HCT116 (cell line): ENCODE data around the gene KIF26A. TPM values are rescaled to one million over a fixed set of nuclear protein-coding genes. Genes with fewer than 3 reads are reported as not detected.

Experiments
- ATAC-seq: fragments of 200-7000 bp; cut with Tn5 transposase; 2 replicates; pipeline ENCODE4 v1.9.1; 2020; ENCODE audit warnings: mild to moderate bottlenecking, moderate library complexity
- BruUV-seq: library from RNA; stranded (reverse); fragments of 400-500 nt; replicated peaks from 2 replicates; lab custom pipeline; 2021; lab: Mats Ljungman, UMichigan
- CTCF ChIA-PET: fragments of 300-600 bp; sonication (Branson Sonifier 250); formaldehyde crosslinking; loops from one replicate; lab custom pipeline; 2021; ENCODE audit warnings: antibody characterized with exemption; lab: Charles Lee
- POLR2A ChIA-PET: fragments of 300-600, 350-600 bp; sonication (Branson Sonifier 250); formaldehyde crosslinking; loops from one replicate; lab custom pipeline; 2021; ENCODE audit warnings: antibody characterized with exemption; lab: Charles Lee
- RAD21 ChIA-PET, 2 experiments: fragments of 300-600 bp; sonication (Branson Sonifier 250); formaldehyde crosslinking; loops; one replicate each; lab custom pipeline; 2023; ENCODE audit warnings: low total read pairs in 2 of 2; ENCODE audit not compliant: uncharacterized antibody in 2 of 2, unreplicated experiment in 2 of 2, low non-redundant PET in 1 of 2; lab: Charles Lee
- DNase-seq: peaks from one replicate; pipeline ENCODE4 v3.0.0-alpha.2; 2010; ENCODE audit warnings: low read depth, low spot score
- H2AFZ ChIP-seq: fragments of 200-600 bp; shearing (Covaris generic), sonication (generic); 2 replicates; pipeline ENCODE4 v1.6.1; 2017; ENCODE audit warnings: low read depth, mixed run types, mixed read lengths, antibody characterized with exemption, low read length; ENCODE audit not compliant: poor library complexity, severe bottlenecking
- H3K27ac ChIP-seq: 2 replicates; pipeline ENCODE4 v1.5.1; 2012; ENCODE audit warnings: low read depth, low read length
- H3K27me3 ChIP-seq: fragments of 200-600 bp; sonication (generic); 2 replicates; pipeline ENCODE4 v1.6.1; 2016; ENCODE audit warnings: mixed run types, low read length, mixed read lengths; ENCODE audit not compliant: insufficient read depth
- H3K36me3 ChIP-seq, 2 experiments: fragments of 200-500 bp in 1 of 2; fragments of 200-600 bp in 1 of 2; sonication (Bioruptor generic) in 1 of 2; sonication (generic) in 1 of 2; 2 replicates each; pipeline versions ENCODE4 v1.5.1 to v1.6.1; 2014 to 2016; ENCODE audit warnings: low read length in 2 of 2, inconsistent platforms in 1 of 2, mixed read lengths in 1 of 2, mixed run types in 1 of 2; ENCODE audit not compliant: insufficient read depth in 2 of 2, control insufficient read depth in 1 of 2
- H3K4me1 ChIP-seq, 2 experiments: fragments of 200-600 bp in 1 of 2; sonication (generic) in 1 of 2; 2 replicates each; pipeline versions ENCODE4 v1.5.1 to v1.6.1; 2012 to 2017; ENCODE audit warnings: low read length in 2 of 2, inconsistent platforms in 1 of 2, mild to moderate bottlenecking in 1 of 2, mixed read lengths in 1 of 2, mixed run types in 1 of 2, moderate library complexity in 1 of 2; ENCODE audit not compliant: insufficient read depth in 2 of 2, control insufficient read depth in 1 of 2
- H3K4me2 ChIP-seq: fragments of 200-600 bp; sonication (generic); 2 replicates; pipeline ENCODE4 v1.6.1; 2017; ENCODE audit warnings: mixed run types, low read length, mixed read lengths
- H3K4me3 ChIP-seq, 2 experiments: fragments of 200-600 bp in 1 of 2; sonication (generic) in 1 of 2; replicated peaks in 1 of 2; 2 replicates each; pipeline ENCODE4 v1.5.1; 2011 to 2016; ENCODE audit warnings: low read length in 2 of 2, control low read depth in 1 of 2, low read depth in 1 of 2, mild to moderate bottlenecking in 1 of 2, mixed read lengths in 1 of 2, mixed run types in 1 of 2
- H3K79me2 ChIP-seq: fragments of 200-600 bp; sonication (generic); 2 replicates; pipeline ENCODE4 v1.6.1; 2017; ENCODE audit warnings: mild to moderate bottlenecking, mixed run types, low read length, moderate library complexity, mixed read lengths; ENCODE audit not compliant: insufficient read depth
- H3K9ac ChIP-seq: fragments of 200-600 bp; sonication (generic); 2 replicates; pipeline ENCODE4 v1.6.1; 2016; ENCODE audit warnings: low read length, mixed read lengths
- H3K9me2 ChIP-seq: fragments of 200-600 bp; sonication (generic), shearing (Covaris generic); 2 replicates; pipeline ENCODE4 v1.6.1; 2017; ENCODE audit warnings: mixed run types, mild to moderate bottlenecking, moderate library complexity; ENCODE audit not compliant: insufficient read depth
- H3K9me3 ChIP-seq, 2 experiments: fragments of 200-500 bp in 1 of 2; fragments of 200-600 bp in 1 of 2; sonication (Bioruptor generic) in 1 of 2; sonication (generic) in 1 of 2; 2 replicates each; pipeline ENCODE4 v1.6.1; 2014 to 2017; ENCODE audit warnings: low read length in 2 of 2, mixed read lengths in 2 of 2, inconsistent platforms in 1 of 2, low read depth in 1 of 2, mild to moderate bottlenecking in 1 of 2, mixed run types in 1 of 2, moderate library complexity in 1 of 2; ENCODE audit not compliant: control insufficient read depth in 1 of 2, insufficient read depth in 1 of 2
- H4K20me1 ChIP-seq: fragments of 200-600 bp; sonication (generic), shearing (Covaris generic); 2 replicates; pipeline ENCODE4 v1.6.1; 2017; ENCODE audit warnings: mixed run types, mild to moderate bottlenecking, moderate library complexity; ENCODE audit not compliant: insufficient read depth
- ELF1 ChIP-seq: IDR thresholded peaks from 2 replicates; pipeline ENCODE4 v1.6.1; 2012; ENCODE audit warnings: low read depth, borderline replicate concordance
- EZH2phosphoT487 ChIP-seq: fragments of 200-600 bp; IDR thresholded peaks from 2 replicates; pipeline ENCODE4 v1.6.1; 2018; ENCODE audit warnings: antibody characterized with exemption, borderline replicate concordance
- JUND ChIP-seq: IDR thresholded peaks from 2 replicates; pipeline ENCODE4 v1.6.1; 2012
- SIN3A ChIP-seq: IDR thresholded peaks from 2 replicates; pipeline ENCODE4 v1.6.1; 2012; ENCODE audit warnings: low read depth
- TCF7L2 ChIP-seq: IDR thresholded peaks from 2 replicates; pipeline ENCODE4 v1.7.0; 2011; ENCODE audit warnings: borderline replicate concordance, inconsistent platforms; ENCODE audit not compliant: insufficient read depth, insufficient read length; ENCODE audit errors: extremely low read depth
- YY1 ChIP-seq: IDR thresholded peaks from 2 replicates; pipeline ENCODE4 v1.6.1; 2011; ENCODE audit warnings: low read length, low read depth, moderate library complexity, mild to moderate bottlenecking; ENCODE audit not compliant: insufficient replicate concordance; ENCODE audit errors: extremely low read depth
- ZFX ChIP-seq: fragments of 450-650 bp; IDR thresholded peaks from 2 replicates; pipeline ENCODE4 v1.6.1; 2017
- intact Hi-C: fragments of 100-400 bp; cut with micrococcal nuclease; formaldehyde crosslinking; loops from 2 replicates; pipeline ENCODE4 v1.10.0; 2022
- total RNA-seq: library from RNA; stranded (reverse); gene quantifications from one replicate; pipeline ENCODE4 v1.2.1, GENCODE V29; 2021; ENCODE audit not compliant: unreplicated experiment
- TF ChIP-seq, protein P1 (sequence below): IDR thresholded peaks from 2 replicates; pipeline ENCODE4 v1.6.1; 2011; ENCODE audit warnings: mild to moderate bottlenecking, low read length, moderate library complexity; ENCODE audit not compliant: insufficient replicate concordance; ENCODE audit errors: extremely low read depth
- TF ChIP-seq, protein P2 (sequence below): IDR thresholded peaks from 2 replicates; pipeline ENCODE4 v1.6.1; 2012
- TF ChIP-seq, protein P3 (sequence below), 3 experiments: fragments of 200-600 bp in 1 of 3; sonication (generic) in 1 of 3; IDR thresholded peaks in 2 of 3; conservative IDR thresholded peaks in 1 of 3; 2 replicates each; pipeline ENCODE4 v1.5.1; 2012 to 2017; ENCODE audit warnings: low read depth in 2 of 3, low read length in 2 of 3, antibody characterized with exemption in 1 of 3, borderline replicate concordance in 1 of 3, control low read depth in 1 of 3, mild to moderate bottlenecking in 1 of 3, mixed read lengths in 1 of 3, mixed run types in 1 of 3, moderate library complexity in 1 of 3; ENCODE audit not compliant: insufficient read depth in 1 of 3
- TF ChIP-seq, protein P4 (sequence below): IDR thresholded peaks from 2 replicates; pipeline ENCODE4 v1.6.1; 2012; ENCODE audit warnings: low read depth

KIF26A gene
- total RNA-seq, 1 experiment from 2014 or later: 10.2 TPM

DNA sequence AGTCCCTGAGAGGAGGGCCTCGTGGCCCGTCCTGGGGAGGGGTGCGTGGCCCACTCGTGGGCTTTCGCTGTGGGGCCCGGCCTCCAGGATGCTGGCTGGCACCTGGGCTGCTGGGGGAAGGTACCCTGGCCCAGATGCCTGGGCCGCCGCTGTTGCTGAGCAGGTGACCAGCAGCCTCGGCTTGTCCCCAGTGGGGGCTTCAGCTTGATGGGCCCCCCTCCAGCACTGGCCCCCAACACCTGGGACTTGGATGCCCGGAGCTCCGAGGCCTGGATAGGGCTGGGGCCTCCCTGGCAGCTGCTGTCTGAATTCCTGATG is 10.8 kb downstream of the KIF26A start:
- H3K27me3 ChIP-seq: no peaks in the 10 kb centered on the region
- RAD21 ChIA-PET: no interaction called here
- BruUV-seq: no TSS peak
- peaks cover 25% of the 10 kb centered on the region; the same call in 1 of the 2 replicates for H3K79me2 ChIP-seq
- intact Hi-C loops: no loop called here
- ATAC-seq (no peak), DNase-seq (no peak)
- H3K9me2 ChIP-seq: no peaks in the 10 kb centered on the region
- POLR2A ChIA-PET: no interaction called here
- TF ChIP-seq TCF7L2 (no peak), ELF1 (no peak), YY1 (no peak), EZH2phosphoT487 (no peak), ZFX (no peak), JUND (no peak), SIN3A (no peak)
- TF ChIP-seq, protein P1, sequence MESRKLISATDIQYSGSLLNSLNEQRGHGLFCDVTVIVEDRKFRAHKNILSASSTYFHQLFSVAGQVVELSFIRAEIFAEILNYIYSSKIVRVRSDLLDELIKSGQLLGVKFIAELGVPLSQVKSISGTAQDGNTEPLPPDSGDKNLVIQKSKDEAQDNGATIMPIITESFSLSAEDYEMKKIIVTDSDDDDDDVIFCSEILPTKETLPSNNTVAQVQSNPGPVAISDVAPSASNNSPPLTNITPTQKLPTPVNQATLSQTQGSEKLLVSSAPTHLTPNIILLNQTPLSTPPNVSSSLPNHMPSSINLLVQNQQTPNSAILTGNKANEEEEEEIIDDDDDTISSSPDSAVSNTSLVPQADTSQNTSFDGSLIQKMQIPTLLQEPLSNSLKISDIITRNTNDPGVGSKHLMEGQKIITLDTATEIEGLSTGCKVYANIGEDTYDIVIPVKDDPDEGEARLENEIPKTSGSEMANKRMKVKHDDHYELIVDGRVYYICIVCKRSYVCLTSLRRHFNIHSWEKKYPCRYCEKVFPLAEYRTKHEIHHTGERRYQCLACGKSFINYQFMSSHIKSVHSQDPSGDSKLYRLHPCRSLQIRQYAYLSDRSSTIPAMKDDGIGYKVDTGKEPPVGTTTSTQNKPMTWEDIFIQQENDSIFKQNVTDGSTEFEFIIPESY: no peak
- TF ChIP-seq, protein P2, sequence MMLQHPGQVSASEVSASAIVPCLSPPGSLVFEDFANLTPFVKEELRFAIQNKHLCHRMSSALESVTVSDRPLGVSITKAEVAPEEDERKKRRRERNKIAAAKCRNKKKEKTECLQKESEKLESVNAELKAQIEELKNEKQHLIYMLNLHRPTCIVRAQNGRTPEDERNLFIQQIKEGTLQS: no peak
- TF ChIP-seq, protein P3, sequence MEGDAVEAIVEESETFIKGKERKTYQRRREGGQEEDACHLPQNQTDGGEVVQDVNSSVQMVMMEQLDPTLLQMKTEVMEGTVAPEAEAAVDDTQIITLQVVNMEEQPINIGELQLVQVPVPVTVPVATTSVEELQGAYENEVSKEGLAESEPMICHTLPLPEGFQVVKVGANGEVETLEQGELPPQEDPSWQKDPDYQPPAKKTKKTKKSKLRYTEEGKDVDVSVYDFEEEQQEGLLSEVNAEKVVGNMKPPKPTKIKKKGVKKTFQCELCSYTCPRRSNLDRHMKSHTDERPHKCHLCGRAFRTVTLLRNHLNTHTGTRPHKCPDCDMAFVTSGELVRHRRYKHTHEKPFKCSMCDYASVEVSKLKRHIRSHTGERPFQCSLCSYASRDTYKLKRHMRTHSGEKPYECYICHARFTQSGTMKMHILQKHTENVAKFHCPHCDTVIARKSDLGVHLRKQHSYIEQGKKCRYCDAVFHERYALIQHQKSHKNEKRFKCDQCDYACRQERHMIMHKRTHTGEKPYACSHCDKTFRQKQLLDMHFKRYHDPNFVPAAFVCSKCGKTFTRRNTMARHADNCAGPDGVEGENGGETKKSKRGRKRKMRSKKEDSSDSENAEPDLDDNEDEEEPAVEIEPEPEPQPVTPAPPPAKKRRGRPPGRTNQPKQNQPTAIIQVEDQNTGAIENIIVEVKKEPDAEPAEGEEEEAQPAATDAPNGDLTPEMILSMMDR (IDR thresholded peaks at IDR 0.05 in 2 of 3, conservative IDR thresholded peaks at IDR 0.05 in 1 of 3; ENCODE audit: borderline replicate concordance in 1 of 3, insufficient read depth in 1 of 3, low read depth in 2 of 3, low read length in 2 of 3): no peak
- TF ChIP-seq, protein P4, sequence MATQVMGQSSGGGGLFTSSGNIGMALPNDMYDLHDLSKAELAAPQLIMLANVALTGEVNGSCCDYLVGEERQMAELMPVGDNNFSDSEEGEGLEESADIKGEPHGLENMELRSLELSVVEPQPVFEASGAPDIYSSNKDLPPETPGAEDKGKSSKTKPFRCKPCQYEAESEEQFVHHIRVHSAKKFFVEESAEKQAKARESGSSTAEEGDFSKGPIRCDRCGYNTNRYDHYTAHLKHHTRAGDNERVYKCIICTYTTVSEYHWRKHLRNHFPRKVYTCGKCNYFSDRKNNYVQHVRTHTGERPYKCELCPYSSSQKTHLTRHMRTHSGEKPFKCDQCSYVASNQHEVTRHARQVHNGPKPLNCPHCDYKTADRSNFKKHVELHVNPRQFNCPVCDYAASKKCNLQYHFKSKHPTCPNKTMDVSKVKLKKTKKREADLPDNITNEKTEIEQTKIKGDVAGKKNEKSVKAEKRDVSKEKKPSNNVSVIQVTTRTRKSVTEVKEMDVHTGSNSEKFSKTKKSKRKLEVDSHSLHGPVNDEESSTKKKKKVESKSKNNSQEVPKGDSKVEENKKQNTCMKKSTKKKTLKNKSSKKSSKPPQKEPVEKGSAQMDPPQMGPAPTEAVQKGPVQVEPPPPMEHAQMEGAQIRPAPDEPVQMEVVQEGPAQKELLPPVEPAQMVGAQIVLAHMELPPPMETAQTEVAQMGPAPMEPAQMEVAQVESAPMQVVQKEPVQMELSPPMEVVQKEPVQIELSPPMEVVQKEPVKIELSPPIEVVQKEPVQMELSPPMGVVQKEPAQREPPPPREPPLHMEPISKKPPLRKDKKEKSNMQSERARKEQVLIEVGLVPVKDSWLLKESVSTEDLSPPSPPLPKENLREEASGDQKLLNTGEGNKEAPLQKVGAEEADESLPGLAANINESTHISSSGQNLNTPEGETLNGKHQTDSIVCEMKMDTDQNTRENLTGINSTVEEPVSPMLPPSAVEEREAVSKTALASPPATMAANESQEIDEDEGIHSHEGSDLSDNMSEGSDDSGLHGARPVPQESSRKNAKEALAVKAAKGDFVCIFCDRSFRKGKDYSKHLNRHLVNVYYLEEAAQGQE: no peak
- CTCF ChIA-PET: no interaction called here
- H3K9me3 ChIP-seq: no peaks in the 10 kb centered on the region
- H3K4me3 ChIP-seq: no peak overlapping the region
- H3K4me1 ChIP-seq: peaks cover 11 to 18% of the 10 kb centered on the region in 2 experiments
- no peak overlapping the region for H2AFZ ChIP-seq
- no peak overlapping the region for H3K9ac ChIP-seq
- H3K36me3 ChIP-seq: no peaks in the 10 kb centered on the region; a peak in 1 of 4 replicates
- peak overlapping the region; percentile 43; the same call in 1 of the 2 replicates for H3K4me2 ChIP-seq
- H3K27ac ChIP-seq: peak overlapping the region; percentile 51; the same call in 1 of the 2 replicates
- no peaks in the 10 kb centered on the region for H4K20me1 ChIP-seq
